PC-9 (cell line): ENCODE measurements around the gene XIRP1. TPM values are rescaled to one million over a fixed set of nuclear protein-coding genes. Genes with fewer than 3 reads are reported as not detected.

ENCODE experiments used
- BruUV-seq: library from RNA; stranded (reverse); fragments of 400-500 nt; replicated peaks from 2 replicates; lab custom pipeline; 2021; lab: Mats Ljungman, UMichigan
- CTCF ChIA-PET: fragments of 300-600 bp; sonication (Branson Sonifier 250); formaldehyde crosslinking; loops from one replicate; lab custom pipeline; 2022; ENCODE audit warnings: antibody characterized with exemption; lab: Charles Lee
- POLR2A ChIA-PET: fragments of 300-600 bp; sonication (Branson Sonifier 250); formaldehyde crosslinking; loops from one replicate; lab custom pipeline; 2022; ENCODE audit warnings: antibody characterized with exemption; ENCODE audit not compliant: unreplicated experiment; lab: Charles Lee
- DNase-seq, 2 experiments: peaks; one replicate each; pipeline versions ENCODE4 v3.0.0 to v3.0.0-alpha.2; 2015 to 2022; ENCODE audit warnings: mixed read lengths in 1 of 2
- H2AFZ ChIP-seq: fragments of 200-600 bp; sonication (generic); 2 replicates; pipeline ENCODE4 v1.8.1; 2017; ENCODE audit warnings: antibody characterized with exemption
- H3F3A ChIP-seq: fragments of 200-600 bp; sonication (generic); 2 replicates; pipeline ENCODE4 v1.8.1; 2017; ENCODE audit warnings: antibody characterized with exemption, mild to moderate bottlenecking, low read depth; ENCODE audit not compliant: insufficient read depth
- H3K27ac ChIP-seq: fragments of 200-600 bp; sonication (generic); 2 replicates; pipeline ENCODE4 v1.6.1; 2016; ENCODE audit warnings: mixed run types
- H3K27me3 ChIP-seq: fragments of 200-600 bp; sonication (generic); 2 replicates; pipeline ENCODE4 v1.6.1; 2016; ENCODE audit warnings: low read depth, mixed run types; ENCODE audit not compliant: insufficient read depth
- H3K36me3 ChIP-seq: fragments of 200-600 bp; sonication (generic); 2 replicates; pipeline ENCODE4 v1.6.1; 2016; ENCODE audit warnings: low read depth, mixed run types
- H3K4me1 ChIP-seq: fragments of 200-600 bp; sonication (generic); replicated peaks from 2 replicates; pipeline ENCODE4 v1.6.1; 2016; ENCODE audit warnings: mixed run types; ENCODE audit not compliant: insufficient read depth
- H3K4me2 ChIP-seq: fragments of 200-600 bp; sonication (generic); 2 replicates; pipeline ENCODE4 v1.6.1; 2017; ENCODE audit warnings: mixed run types
- H3K4me3 ChIP-seq: fragments of 200-600 bp; sonication (generic); 2 replicates; pipeline ENCODE4 v1.6.1; 2016; ENCODE audit warnings: mixed run types
- H3K79me2 ChIP-seq: fragments of 200-600 bp; sonication (generic); 2 replicates; pipeline ENCODE4 v1.6.1; 2017; ENCODE audit warnings: low read depth, mixed run types
- H3K9me2 ChIP-seq: fragments of 200-600 bp; sonication (generic); 2 replicates; pipeline ENCODE4 v1.8.1; 2017; ENCODE audit warnings: mild to moderate bottlenecking; ENCODE audit not compliant: insufficient read depth
- H3K9me3 ChIP-seq: fragments of 200-600 bp; sonication (generic); 2 replicates; pipeline ENCODE4 v1.8.1; 2016; ENCODE audit warnings: low read depth; ENCODE audit not compliant: insufficient read depth
- H4K20me1 ChIP-seq: fragments of 200-600 bp; sonication (generic); 2 replicates; pipeline ENCODE4 v1.8.1; 2017; ENCODE audit not compliant: insufficient read depth
- CTCF ChIP-seq: fragments of 200-600 bp; sonication (generic); conservative IDR thresholded peaks from 2 replicates; pipeline ENCODE4 v1.6.1; 2017; ENCODE audit warnings: mixed run types, antibody characterized with exemption, mild to moderate bottlenecking, moderate library complexity
- EZH2 ChIP-seq: fragments of 200-600 bp; sonication (generic); IDR thresholded peaks from 2 replicates; pipeline ENCODE4 v1.8.0; 2017; ENCODE audit warnings: antibody characterized with exemption, low read depth
- intact Hi-C: fragments of 100-400 bp; cut with micrococcal nuclease; formaldehyde crosslinking; loops from one replicate; pipeline ENCODE4 v1.10.0; 2022; ENCODE audit not compliant: unreplicated experiment
- total RNA-seq: library from RNA; stranded (reverse); gene quantifications from 2 replicates; pipeline ENCODE4 v1.2.3, GENCODE V29; 2021

Gene XIRP1
- total RNA-seq, 1 experiment from 2014 or later: not detected

GRCh38 chr3:39139442-39139841, 53.0 kb downstream of the XIRP1 start:
- ChIA-PET CTCF (no interaction called here), POLR2A (no interaction called here)
- BruUV-seq: no TSS peak

GRCh38 chr3:39138804-39139415, 53.5 kb downstream of the XIRP1 start:
- Histone ChIP-seq H3K27ac (no peak overlapping the region), H4K20me1 (no peaks in the 10 kb centered on the region), H3K4me3 (no peak overlapping the region), H3K4me2 (no peak overlapping the region), H3K36me3 (no peaks in the 10 kb centered on the region), H3K4me1 (peaks cover 44% of the 10 kb centered on the region), H3K79me2 (0 out of 2 replicates have a peak, but pooled peaks cover 5% of the 10 kb centered on the region), H2AFZ (no peak overlapping the region), H3K9me3 (no peaks in the 10 kb centered on the region), H3F3A (peaks cover 32% of the 10 kb centered on the region), H3K27me3 (no peaks in the 10 kb centered on the region), H3K9me2 (no peaks in the 10 kb centered on the region)
- TF ChIP-seq EZH2 (no peak), CTCF (no peak)
- ChIA-PET CTCF (no interaction called here), POLR2A (no interaction called here)
- no peak for DNase-seq
- intact Hi-C loops: no loop called here
- BruUV-seq: no TSS peak

More at GRCh38 chr3:39139442-39139841, 53.0 kb downstream of the XIRP1 start:
- Histone ChIP-seq H3K4me1 (peaks cover 44% of the 10 kb centered on the region), H3F3A (peaks cover 32% of the 10 kb centered on the region), H3K9me2 (no peaks in the 10 kb centered on the region), H3K27ac (no peak overlapping the region), H3K9me3 (no peaks in the 10 kb centered on the region), H3K27me3 (no peaks in the 10 kb centered on the region), H2AFZ (no peak overlapping the region), H3K4me2 (no peak overlapping the region), H3K36me3 (no peaks in the 10 kb centered on the region), H4K20me1 (no peaks in the 10 kb centered on the region), H3K4me3 (no peak overlapping the region), H3K79me2 (0 out of 2 replicates have a peak, but pooled peaks cover 5% of the 10 kb centered on the region)
- no peak for TF ChIP-seq CTCF
- TF ChIP-seq EZH2: no peak
- no peak for DNase-seq
- intact Hi-C loops: no loop called here

GRCh38 chr3:39137991-39138803, 54.2 kb downstream of the XIRP1 start:
- no peaks in the 10 kb centered on the region for H3K27me3 ChIP-seq
- TF ChIP-seq CTCF (no peak), EZH2 (no peak)
- peaks cover 44% of the 10 kb centered on the region for H3K4me1 ChIP-seq
- no peaks in the 10 kb centered on the region for H4K20me1 ChIP-seq
- intact Hi-C loops: no loop called here
- no peaks in the 10 kb centered on the region for H3K36me3 ChIP-seq
- H3K27ac ChIP-seq: no peak overlapping the region
- H3K79me2 ChIP-seq: 0 out of 2 replicates have a peak, but pooled peaks cover 4% of the 10 kb centered on the region
- H3K4me2 ChIP-seq: no peak overlapping the region
- H3F3A ChIP-seq: peaks cover 34% of the 10 kb centered on the region
- H3K9me2 ChIP-seq: no peaks in the 10 kb centered on the region
- H2AFZ ChIP-seq: no peak overlapping the region
- CTCF ChIA-PET: no interaction called here
- BruUV-seq: no TSS peak
- POLR2A ChIA-PET: no interaction called here
- no peaks in the 10 kb centered on the region for H3K9me3 ChIP-seq
- no peak overlapping the region for H3K4me3 ChIP-seq
- no peak for DNase-seq
